GM21360 (cell line): ENCODE results near the gene IL9R.
"Not testable (repeated sequence)": the region's sequence is repeated elsewhere in the genome, so short reads cannot be mapped to it uniquely, and the experiment has no call there.

Source experiments
- ATAC-seq: cut with Tn5 transposase; IDR thresholded peaks from one replicate; pipeline ENCODE4 v1.9.1; 2021; ENCODE audit warnings: mild to moderate bottlenecking, moderate library complexity; ENCODE audit not compliant: unreplicated experiment

IL9R gene, protein sequence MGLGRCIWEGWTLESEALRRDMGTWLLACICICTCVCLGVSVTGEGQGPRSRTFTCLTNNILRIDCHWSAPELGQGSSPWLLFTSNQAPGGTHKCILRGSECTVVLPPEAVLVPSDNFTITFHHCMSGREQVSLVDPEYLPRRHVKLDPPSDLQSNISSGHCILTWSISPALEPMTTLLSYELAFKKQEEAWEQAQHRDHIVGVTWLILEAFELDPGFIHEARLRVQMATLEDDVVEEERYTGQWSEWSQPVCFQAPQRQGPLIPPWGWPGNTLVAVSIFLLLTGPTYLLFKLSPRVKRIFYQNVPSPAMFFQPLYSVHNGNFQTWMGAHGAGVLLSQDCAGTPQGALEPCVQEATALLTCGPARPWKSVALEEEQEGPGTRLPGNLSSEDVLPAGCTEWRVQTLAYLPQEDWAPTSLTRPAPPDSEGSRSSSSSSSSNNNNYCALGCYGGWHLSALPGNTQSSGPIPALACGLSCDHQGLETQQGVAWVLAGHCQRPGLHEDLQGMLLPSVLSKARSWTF

GRCh38 chrX:155997436-155997835 is at the start of gene IL9R:
IL9R (plus strand) TSS chrX:155997696; CDS start chrX:155997760, 64 bp downstream.
- ATAC-seq, result peak; percentile 78

DNA sequence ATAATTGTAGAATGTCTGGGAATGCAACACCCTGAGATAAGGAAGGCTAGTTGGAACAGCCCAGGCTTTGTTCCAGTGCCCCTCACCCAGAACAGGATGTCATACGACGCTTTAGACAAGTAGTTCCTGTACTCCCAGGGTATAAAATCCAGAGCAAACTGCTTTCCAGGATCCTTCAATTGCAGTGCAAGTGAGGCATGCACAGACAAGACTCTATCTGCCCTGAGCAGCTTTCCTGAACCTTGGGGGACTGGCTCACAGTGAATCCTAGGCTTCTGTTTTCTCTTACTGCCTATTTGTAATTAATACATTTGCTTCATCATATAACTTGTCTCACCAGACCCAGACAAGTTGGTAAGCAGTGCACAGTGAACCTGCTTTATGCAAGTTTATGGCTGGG is 48.4 kb upstream of the IL9R start:
- ATAC-seq, result no peak

GRCh38 chrX:155951237-155951789 is 46.2 kb upstream of the IL9R start:
- no peak for ATAC-seq

GRCh38 chrX:155953055-155953454 is 44.4 kb upstream of the IL9R start:
- no peak for ATAC-seq

DNA sequence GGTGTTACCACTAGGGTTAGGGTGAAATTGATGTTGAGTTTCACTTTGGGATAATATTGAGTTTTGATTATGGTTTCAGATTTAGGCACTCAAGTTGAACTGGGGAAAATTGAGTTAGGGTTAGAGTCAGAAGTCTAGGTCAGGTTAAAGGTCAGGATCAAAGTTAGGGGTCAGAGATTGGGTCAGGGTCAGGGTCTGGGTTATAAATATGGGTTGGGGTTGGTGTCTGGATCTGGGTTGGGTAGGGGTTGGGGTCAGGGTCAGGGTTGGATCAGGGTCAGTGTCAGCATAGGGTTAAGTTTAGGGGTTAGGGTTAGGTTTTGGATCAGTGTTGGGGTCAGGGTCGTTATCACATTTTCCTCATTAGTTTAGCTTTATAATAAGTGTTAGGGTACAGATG is 42.7 kb upstream of the IL9R start:
- ATAC-seq, result no peak

GRCh38 chrX:155956099-155956498 is 41.4 kb upstream of the IL9R start:
- no peak for ATAC-seq

DNA sequence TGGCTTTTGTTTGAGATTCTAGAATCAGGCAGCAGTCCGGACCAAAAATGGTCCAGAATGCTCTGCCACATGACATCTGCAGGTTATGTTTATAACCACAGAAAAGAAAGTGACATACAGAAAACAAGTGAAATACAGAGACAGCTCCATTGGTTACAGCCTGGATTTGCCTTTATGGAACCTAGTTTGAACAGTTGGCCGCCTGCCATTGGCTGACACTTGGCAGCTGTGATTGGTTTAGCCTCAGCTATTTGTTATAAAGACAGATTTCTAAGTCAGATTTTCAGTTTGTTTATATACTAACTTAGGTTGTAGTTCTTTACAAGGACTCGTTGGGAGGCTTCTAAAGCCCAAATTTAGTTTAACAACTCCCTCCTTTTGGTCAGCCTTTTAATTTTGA is 40.8 kb upstream of the IL9R start:
- no peak for ATAC-seq

DNA sequence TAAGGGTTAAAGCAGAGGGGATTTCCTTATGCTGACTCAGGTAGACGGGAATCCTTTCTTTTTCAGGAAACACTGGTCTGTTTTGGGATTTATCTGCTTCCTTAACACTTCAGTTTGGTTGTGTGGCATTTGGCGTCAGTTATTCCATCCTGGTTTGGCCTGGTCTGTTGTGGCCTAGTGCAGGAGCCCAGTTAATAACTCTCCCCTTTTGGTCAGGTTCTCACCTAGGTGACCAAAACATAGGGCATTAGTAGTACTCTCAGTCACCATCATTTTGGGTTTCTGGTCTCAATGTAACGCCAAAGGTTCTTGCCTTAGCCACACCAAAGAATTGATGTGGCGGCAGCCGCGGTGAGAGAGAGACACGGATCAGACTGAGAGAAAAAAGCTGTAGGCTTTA is 39.7 kb upstream of the IL9R start:
- no peak for ATAC-seq

DNA sequence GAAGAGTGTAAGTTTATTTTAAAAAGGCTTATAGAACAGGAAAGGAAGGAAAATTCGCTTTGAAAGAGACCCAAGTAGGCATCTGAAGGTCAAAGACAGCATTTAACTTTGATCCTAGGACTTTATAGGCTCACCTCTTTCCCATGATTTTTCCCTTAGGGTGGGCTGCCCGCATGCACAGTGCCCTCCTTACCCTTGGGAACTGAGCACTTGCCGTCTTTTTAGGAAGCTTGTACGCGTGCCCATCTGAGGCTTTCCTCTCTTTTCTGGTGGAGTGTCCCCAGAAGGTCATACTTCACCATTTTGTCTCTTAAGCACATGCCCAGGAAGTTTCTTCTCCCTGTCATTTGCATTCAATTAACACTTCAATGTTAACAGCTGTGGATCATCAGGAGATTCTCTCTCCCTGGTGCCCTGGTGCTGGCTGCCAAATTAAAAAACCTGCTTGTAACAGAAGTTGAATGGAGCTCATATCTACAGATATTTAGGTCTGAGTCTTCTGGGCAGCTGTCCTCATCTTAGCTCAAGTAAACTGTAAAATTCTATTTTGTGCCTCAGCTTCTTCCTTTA is 38.4 kb upstream of the IL9R start:
- no peak for ATAC-seq

DNA sequence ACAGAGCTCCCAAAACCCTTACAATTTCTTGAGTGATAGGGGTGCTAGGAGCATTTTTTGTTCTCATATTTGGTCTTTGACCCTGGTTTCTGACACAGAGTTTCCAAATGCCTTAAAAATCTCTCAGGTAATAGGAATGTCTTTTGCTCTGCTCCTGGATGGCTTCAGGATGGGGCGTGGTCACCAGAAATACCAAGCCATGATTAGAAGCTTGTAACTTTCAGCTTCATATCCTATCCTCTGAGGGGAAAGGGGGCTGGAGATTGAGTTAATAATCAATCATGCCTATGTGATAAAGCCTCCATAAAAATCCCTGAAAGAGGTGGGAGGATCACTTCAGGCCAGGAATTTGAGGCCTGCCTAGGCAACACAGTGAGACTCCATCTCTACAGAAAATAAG is 34.6 kb upstream of the IL9R start:
- ATAC-seq, result no peak

DNA sequence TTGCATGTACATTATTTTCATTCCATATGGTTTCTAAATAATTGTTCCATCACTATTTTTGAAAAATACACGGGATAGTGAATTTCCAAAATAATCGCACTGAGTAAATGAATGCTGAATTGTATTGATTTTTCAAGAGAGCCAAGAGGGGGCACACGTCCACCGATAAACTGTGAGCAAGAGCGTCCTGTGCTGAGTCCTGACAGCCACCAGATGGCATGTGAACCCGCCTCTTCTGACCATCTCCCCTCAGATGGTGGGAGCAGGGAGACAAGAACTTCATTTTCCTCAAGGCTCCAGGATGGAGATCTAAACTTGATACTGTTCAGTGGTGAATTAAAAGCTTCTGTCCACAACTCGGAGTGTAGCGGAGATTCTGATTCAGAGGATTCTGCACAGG is 30.6 kb upstream of the IL9R start:
- ATAC-seq, result peak; percentile 51

DNA sequence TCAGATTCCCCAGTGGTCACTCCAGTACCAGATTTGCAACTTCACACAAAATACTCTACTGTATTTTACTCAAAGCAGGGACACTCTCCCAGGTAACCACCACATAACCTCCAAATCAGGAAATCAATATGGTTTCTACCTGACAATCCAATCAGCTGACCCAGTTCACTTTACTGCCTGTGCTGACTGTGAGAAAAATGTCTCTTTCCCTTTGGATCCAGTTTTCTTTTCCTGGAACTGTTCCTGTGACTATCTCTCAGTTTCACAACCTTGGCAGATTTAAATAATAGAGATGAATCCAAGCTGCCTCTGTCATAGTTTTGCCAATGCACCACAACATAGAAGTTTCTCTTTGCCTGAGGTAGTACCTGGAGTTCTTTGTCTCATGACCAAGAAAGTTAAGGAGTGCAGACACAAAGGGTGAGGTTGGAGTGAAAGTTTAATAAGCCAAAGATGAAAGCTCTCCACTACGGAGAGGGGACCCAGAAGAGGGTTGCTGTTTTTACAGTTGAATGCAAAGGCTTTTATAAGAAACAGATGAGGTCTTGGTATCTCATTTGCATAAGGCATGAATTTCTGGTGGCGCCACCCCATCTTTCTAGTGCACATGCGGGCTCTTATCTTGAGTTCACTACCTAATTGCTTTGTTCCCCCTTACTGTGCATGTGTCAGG is 29.7 kb upstream of the IL9R start:
- no peak for ATAC-seq

GRCh38 chrX:155968326-155968661 is 29.2 kb upstream of the IL9R start:
- no peak for ATAC-seq

DNA sequence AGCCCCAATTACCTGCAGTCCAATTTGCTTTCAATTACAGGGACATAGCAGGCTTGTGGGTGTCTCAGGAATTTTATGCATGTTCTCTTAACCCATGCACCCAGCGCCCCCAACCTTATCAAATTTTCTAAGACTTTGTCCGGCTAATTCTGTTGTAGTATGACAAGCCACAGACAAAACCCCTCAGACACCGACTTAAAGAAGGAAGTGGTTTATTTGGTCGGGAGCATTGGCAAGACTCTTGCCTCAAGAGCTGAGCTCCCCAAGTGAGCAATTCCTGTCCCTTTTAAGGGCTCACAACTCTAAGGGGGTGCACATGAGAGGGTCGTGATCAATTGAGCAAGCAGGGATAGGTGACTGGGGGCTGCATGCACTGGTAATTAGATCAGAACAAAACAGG is 28.7 kb upstream of the IL9R start:
- ATAC-seq, result no peak

- ATAC-seq, result not testable (repeated sequence)
Measured at GRCh38 chrX:155971658-155972057, 25.8 kb upstream of the IL9R start.

DNA sequence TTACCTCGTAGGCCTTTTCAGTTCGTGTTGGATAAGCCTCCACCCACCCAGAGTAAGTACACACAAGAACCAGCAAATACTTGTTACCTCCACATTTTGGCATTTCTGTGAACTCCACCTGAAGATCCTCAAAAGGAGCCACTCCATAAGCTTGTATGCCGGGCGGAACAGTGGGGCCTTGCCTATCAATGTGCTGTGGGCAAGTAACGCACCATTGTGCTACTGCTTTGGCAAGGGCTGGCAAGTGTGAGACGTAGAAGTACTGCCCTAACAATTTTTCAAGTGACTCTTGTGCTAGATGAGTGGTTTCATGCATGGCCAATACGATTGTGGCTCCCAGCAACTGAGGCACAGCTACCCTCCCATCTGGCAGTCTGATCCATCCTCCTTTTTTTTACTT is 25.3 kb upstream of the IL9R start:
- ATAC-seq, result not testable (repeated sequence)

DNA sequence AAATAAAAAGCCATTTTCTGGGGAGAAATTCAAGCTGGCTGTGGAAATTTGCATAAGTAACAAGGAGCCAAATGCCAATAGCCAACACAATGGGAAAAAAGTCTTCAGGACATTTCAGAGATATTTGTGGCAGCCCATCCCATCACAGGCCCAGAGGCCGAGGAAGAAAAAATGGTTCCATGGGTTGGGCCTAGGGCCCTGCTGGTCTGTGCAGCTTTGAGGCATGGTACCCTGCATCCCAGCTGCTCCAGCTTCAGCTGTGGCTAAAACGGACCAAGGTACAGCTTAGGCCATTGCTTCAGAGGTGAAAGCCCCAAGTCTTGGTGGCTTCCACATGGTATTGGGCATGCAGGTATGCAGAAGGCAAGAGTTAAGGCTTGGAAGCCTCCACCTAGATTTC is 14.2 kb upstream of the IL9R start:
- no peak for ATAC-seq

DNA sequence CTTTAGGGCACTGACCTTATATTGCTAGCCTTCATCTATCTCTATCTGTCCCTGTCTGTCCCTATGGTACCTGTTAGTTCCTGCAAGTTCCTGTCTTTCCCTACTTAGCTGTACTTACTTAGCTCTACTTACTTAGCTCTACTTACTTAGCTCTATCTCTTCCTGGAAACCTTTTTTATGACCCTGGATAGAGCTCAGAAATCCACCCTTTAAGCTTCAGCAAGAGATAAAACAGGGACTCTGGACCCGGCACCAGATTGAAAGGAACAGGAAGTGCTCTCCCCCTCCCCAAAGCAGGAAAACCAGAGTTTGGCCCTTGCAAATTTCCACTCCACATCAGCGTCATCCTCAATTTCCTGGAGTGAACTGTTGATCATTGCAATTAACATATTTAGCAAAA is 12.3 kb upstream of the IL9R start:
- no peak for ATAC-seq

GRCh38 chrX:155986995-155987394 is 10.5 kb upstream of the IL9R start:
- ATAC-seq, result not testable (repeated sequence)

GRCh38 chrX:155988859-155989258 is 8.6 kb upstream of the IL9R start:
- ATAC-seq, result no peak

DNA sequence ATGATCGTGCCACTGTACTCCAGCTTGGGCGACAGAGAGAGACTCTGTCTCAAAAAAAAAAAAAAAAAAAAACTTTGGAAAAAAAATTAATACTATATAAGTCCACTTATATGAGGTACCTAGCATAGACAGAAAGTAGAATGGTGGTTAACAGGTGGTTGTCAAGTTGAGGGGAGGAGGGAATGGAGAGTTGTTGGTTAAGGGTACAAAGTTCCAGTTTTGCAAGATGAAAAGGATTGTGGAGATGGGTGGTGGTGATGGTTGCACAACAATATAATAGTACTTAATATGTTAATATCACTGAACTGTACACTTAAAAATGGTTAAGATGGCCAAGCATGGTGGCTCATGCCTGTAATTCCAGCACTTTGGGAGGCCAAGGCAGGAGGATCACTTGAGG is 4.1 kb upstream of the IL9R start:
- no peak for ATAC-seq
